IMR-90 (cell line): ENCODE measurements around the gene ARHGAP15. TPM values are rescaled to one million over a fixed set of nuclear protein-coding genes. Genes with fewer than 3 reads are reported as not detected.

Source experiments
- ATAC-seq: fragments of 200-7000 bp; cut with Tn5 transposase; 2 replicates; pipeline ENCODE4 v1.9.1; 2020; ENCODE audit warnings: low read depth, mild to moderate bottlenecking, moderate library complexity
- BruUV-seq: library from RNA; stranded (reverse); fragments of 400-500 nt; replicated peaks from 2 replicates; lab custom pipeline; 2021; lab: Mats Ljungman, UMichigan
- CTCF ChIA-PET: fragments of 300-600 bp; formaldehyde crosslinking; extraction: SDS; loops from one replicate; lab custom pipeline; 2021; ENCODE audit warnings: antibody characterized with exemption; lab: Yijun Ruan, JAX
- POLR2A ChIA-PET: fragments of 300-600 bp; sonication (Branson Sonifier 250); formaldehyde crosslinking; loops from one replicate; lab custom pipeline; 2022; ENCODE audit warnings: antibody characterized with exemption; ENCODE audit not compliant: unreplicated experiment; lab: Charles Lee
- DNase-seq: peaks from one replicate; pipeline ENCODE4 v3.0.0; 2013
- H2AFZ ChIP-seq: replicated peaks from 2 replicates; pipeline ENCODE3; 2013; ENCODE audit warnings: low read length, mild to moderate bottlenecking; ENCODE audit not compliant: poor library complexity
- H2AK5ac ChIP-seq: 2 replicates; pipeline ENCODE4 v1.6.1; 2013; ENCODE audit warnings: low read depth, low read length, inconsistent platforms
- H2AK9ac ChIP-seq: replicated peaks from 2 replicates; pipeline ENCODE3; 2013; ENCODE audit warnings: mild to moderate bottlenecking, low read depth, low read length, moderate library complexity; ENCODE audit not compliant: poor library complexity
- H2BK120ac ChIP-seq: 2 replicates; pipeline ENCODE4 v1.6.1; 2013; ENCODE audit warnings: low read depth, low read length, inconsistent platforms
- H2BK15ac ChIP-seq: 3 replicates; pipeline ENCODE4 v1.6.1; 2013; ENCODE audit warnings: low read depth, low read length, inconsistent platforms
- H2BK20ac ChIP-seq: 2 replicates; pipeline ENCODE4 v1.6.1; 2013; ENCODE audit warnings: low read depth, mild to moderate bottlenecking, inconsistent platforms, low read length, moderate library complexity
- H2BK5ac ChIP-seq: 2 replicates; pipeline ENCODE4 v1.6.1; 2013; ENCODE audit warnings: mild to moderate bottlenecking, low read depth, low read length, inconsistent platforms; ENCODE audit not compliant: poor library complexity, severe bottlenecking
- H3K14ac ChIP-seq: replicated peaks from 2 replicates; pipeline ENCODE4 v1.6.1; 2013; ENCODE audit warnings: low read depth, low read length, inconsistent platforms
- H3K18ac ChIP-seq: 2 replicates; pipeline ENCODE4 v1.6.1; 2013; ENCODE audit warnings: low read depth, low read length, control low read depth
- H3K23ac ChIP-seq: 2 replicates; pipeline ENCODE4 v1.6.1; 2013; ENCODE audit warnings: low read depth, low read length, inconsistent platforms
- H3K27ac ChIP-seq: 2 replicates; pipeline ENCODE4 v1.5.1; 2013; ENCODE audit warnings: mild to moderate bottlenecking, control low read depth, low read length; ENCODE audit not compliant: insufficient read depth
- H3K27me3 ChIP-seq: 2 replicates; pipeline ENCODE4 v1.6.1; 2013; ENCODE audit warnings: low read length; ENCODE audit not compliant: control insufficient read depth, insufficient read depth
- H3K36me3 ChIP-seq: 2 replicates; pipeline ENCODE4 v1.6.1; 2013; ENCODE audit warnings: low read length, mixed read lengths; ENCODE audit not compliant: control insufficient read depth, insufficient read depth
- H3K4ac ChIP-seq: 2 replicates; pipeline ENCODE4 v1.6.1; 2013; ENCODE audit warnings: low read depth, low read length, inconsistent platforms
- H3K4me1 ChIP-seq: 2 replicates; pipeline ENCODE4 v1.6.1; 2013; ENCODE audit warnings: low read length, mixed read lengths; ENCODE audit not compliant: control insufficient read depth, insufficient read depth
- H3K4me2 ChIP-seq: 2 replicates; pipeline ENCODE4 v1.6.1; 2013; ENCODE audit warnings: low read depth, mild to moderate bottlenecking, control low read depth, low read length, moderate library complexity
- H3K4me3 ChIP-seq: 2 replicates; pipeline ENCODE4 v1.5.1; 2013; ENCODE audit warnings: low read depth, mild to moderate bottlenecking, control low read depth, low read length, moderate library complexity; ENCODE audit not compliant: insufficient read depth
- H3K56ac ChIP-seq: 2 replicates; pipeline ENCODE4 v1.6.1; 2013; ENCODE audit warnings: low read length, inconsistent platforms; ENCODE audit not compliant: insufficient read depth; ENCODE audit errors: extremely low read depth
- H3K79me1 ChIP-seq, 2 experiments: 2 replicates each; pipeline ENCODE4 v1.6.1; 2013; ENCODE audit warnings: low read length in 2 of 2, inconsistent platforms in 1 of 2, low read depth in 1 of 2
- H3K9ac ChIP-seq: 2 replicates; pipeline ENCODE4 v1.6.1; 2013; ENCODE audit warnings: low read depth, low read length, control low read depth
- H3K9me1 ChIP-seq: 2 replicates; pipeline ENCODE4 v1.6.1; 2013; ENCODE audit warnings: low read length, inconsistent platforms; ENCODE audit not compliant: insufficient read depth
- H3K9me3 ChIP-seq: 2 replicates; pipeline ENCODE4 v1.6.1; 2013; ENCODE audit warnings: low read length; ENCODE audit not compliant: control insufficient read depth, insufficient read depth
- H4K20me1 ChIP-seq: 2 replicates; pipeline ENCODE4 v1.6.1; 2013; ENCODE audit warnings: low read length, inconsistent platforms; ENCODE audit not compliant: insufficient read depth
- H4K5ac ChIP-seq: 2 replicates; pipeline ENCODE4 v1.6.1; 2013; ENCODE audit warnings: mild to moderate bottlenecking, low read depth, low read length, control low read depth
- H4K8ac ChIP-seq, 2 experiments: 2 replicates each; pipeline ENCODE4 v1.6.1; 2013; ENCODE audit warnings: low read depth in 2 of 2, low read length in 2 of 2, control low read depth in 1 of 2, inconsistent platforms in 1 of 2
- H4K91ac ChIP-seq: 2 replicates; pipeline ENCODE4 v1.6.1; 2013; ENCODE audit warnings: low read depth, low read length, inconsistent platforms; ENCODE audit not compliant: insufficient read depth
- RAD21 ChIP-seq: IDR thresholded peaks from 2 replicates; pipeline ENCODE4 v1.6.1; 2012; ENCODE audit warnings: low read length, improper control_type of control experiment
- SMC3 ChIP-seq: fragments of 150-350 bp; IDR thresholded peaks from 2 replicates; pipeline ENCODE4 v1.6.1; 2016; ENCODE audit warnings: low read depth, mild to moderate bottlenecking, antibody characterized with exemption, low read length, moderate library complexity
- WGBS, 2 experiments: methylation state at CpG; one replicate each; pipeline versions ENCODE4 v1.1.5 to v1.1.7; 2013; ENCODE audit warnings: missing lambda C conversion rate in 2 of 2; ENCODE audit not compliant: insufficient read length in 1 of 2; ENCODE audit errors: extremely low coverage in 2 of 2; 5-methylcytosine and 5-hydroxymethylcytosine counted together
- dilution Hi-C: fragments of 300-500 bp; cut with HindIII; formaldehyde crosslinking; loops from one replicate; pipeline ENCODE4 v1.14.3; 2018; ENCODE audit warnings: low sequenced_read_pairs; ENCODE audit not compliant: unreplicated experiment
- in situ Hi-C: fragments of 300-500 bp; cut with MboI; formaldehyde crosslinking; loops from 3 replicates; pipeline ENCODE4 v1.14.3; 2019; ENCODE audit warnings: low sequenced_read_pairs, inconsistent platforms, mixed read lengths
- intact Hi-C: fragments of 100-400 bp; cut with micrococcal nuclease; formaldehyde crosslinking; loops from 2 replicates; pipeline ENCODE4 v1.10.0; 2022
- polyA plus RNA-seq, 3 experiments: library from polyadenylated mRNA; depleted of rRNA; stranded (reverse); fragments of >200 nt; gene quantifications; 2 replicates each; pipeline ENCODE4 v1.2.3, GENCODE V29; 2012; ENCODE audit warnings: low replicate concordance in 1 of 3
- total RNA-seq: library from RNA; depleted of rRNA; stranded (reverse); fragments of >200 nt; gene quantifications from 2 replicates; pipeline ENCODE4 v1.2.3, GENCODE V29; 2012
- TF ChIP-seq, protein P1 (sequence below): conservative IDR thresholded peaks from 2 replicates; pipeline ENCODE4 v1.5.1; 2012; ENCODE audit warnings: mild to moderate bottlenecking, low read depth, low read length, improper control_type of control experiment

Gene ARHGAP15
- total and polyA plus RNA-seq, 2 of the 4 experiments (the other 2 are of a cell fraction): not detected

GRCh38 chr2:143433251-143433650 is 304.0 kb downstream of the ARHGAP15 start:
- Histone ChIP-seq H3K18ac (no peak overlapping the region), H3K4me2 (no peak overlapping the region), H2AFZ (no peak overlapping the region), H4K5ac (no peak overlapping the region), H3K27ac (no peak overlapping the region), H3K56ac (no peak overlapping the region), H3K9me3 (no peaks in the 10 kb centered on the region), H3K9ac (no peak overlapping the region), H2BK120ac (no peak overlapping the region), H2BK20ac (no peak overlapping the region), H3K4me3 (no peak overlapping the region), H3K4me1 (peaks cover 3% of the 10 kb centered on the region), H3K36me3 (no peaks in the 10 kb centered on the region), H3K9me1 (no peaks in the 10 kb centered on the region), H2AK5ac (no peak overlapping the region), H2BK5ac (no peak overlapping the region), H4K91ac (no peak overlapping the region), H4K8ac (no peak overlapping the region), H3K79me1 (no peaks in the 10 kb centered on the region), H3K4ac (no peak overlapping the region), H3K23ac (no peak overlapping the region), H2AK9ac (no peak overlapping the region), H3K14ac (no peak overlapping the region), H3K27me3 (no peaks in the 10 kb centered on the region), H4K20me1 (no peaks in the 10 kb centered on the region), H2BK15ac (no peak overlapping the region)
- dilution Hi-C loops (no loop called here), in situ Hi-C loops (no loop called here), intact Hi-C loops (no loop called here)
- TF ChIP-seq SMC3: no peak
- TF ChIP-seq RAD21: peak; percentile 30; the same call in 1 of the 2 replicates
- TF ChIP-seq, protein P1, sequence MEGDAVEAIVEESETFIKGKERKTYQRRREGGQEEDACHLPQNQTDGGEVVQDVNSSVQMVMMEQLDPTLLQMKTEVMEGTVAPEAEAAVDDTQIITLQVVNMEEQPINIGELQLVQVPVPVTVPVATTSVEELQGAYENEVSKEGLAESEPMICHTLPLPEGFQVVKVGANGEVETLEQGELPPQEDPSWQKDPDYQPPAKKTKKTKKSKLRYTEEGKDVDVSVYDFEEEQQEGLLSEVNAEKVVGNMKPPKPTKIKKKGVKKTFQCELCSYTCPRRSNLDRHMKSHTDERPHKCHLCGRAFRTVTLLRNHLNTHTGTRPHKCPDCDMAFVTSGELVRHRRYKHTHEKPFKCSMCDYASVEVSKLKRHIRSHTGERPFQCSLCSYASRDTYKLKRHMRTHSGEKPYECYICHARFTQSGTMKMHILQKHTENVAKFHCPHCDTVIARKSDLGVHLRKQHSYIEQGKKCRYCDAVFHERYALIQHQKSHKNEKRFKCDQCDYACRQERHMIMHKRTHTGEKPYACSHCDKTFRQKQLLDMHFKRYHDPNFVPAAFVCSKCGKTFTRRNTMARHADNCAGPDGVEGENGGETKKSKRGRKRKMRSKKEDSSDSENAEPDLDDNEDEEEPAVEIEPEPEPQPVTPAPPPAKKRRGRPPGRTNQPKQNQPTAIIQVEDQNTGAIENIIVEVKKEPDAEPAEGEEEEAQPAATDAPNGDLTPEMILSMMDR: peak; percentile 29; the same call in 1 of the 2 replicates
- peak; percentile 64 for ATAC-seq
- DNase-seq: peak; percentile 18
- ChIA-PET CTCF (no interaction called here), POLR2A (no interaction called here)
- WGBS, 2 experiments: 40% methylated on average over 1 of the region's 3 CpGs; no CpG with 5 or more reads in 1 of the 2 experiments
- BruUV-seq: no TSS peak
